Measurements from ENCODE around the gene GAB2. TPM values are rescaled to one million over a fixed set of nuclear protein-coding genes. Genes with fewer than 3 reads are reported as not detected.
A peak's percentile ranks its signal among the peaks of the same experiment; 100 is the strongest.

GAB2 gene
- total and polyA plus RNA-seq, 10 of the 15 experiments (the other 5 are each of a cell fraction or from before 2014, with no cell fraction given), result 0.69 to 12.6 (median 3.8) TPM

GRCh38 chr11:78244546-78245255 lies 172.9 kb downstream of the GAB2 start:
- no peak overlapping the region for H2AFZ ChIP-seq (ENCODE audit: control insufficient read depth, low read depth, low read length)
- no peaks in the 10 kb centered on the region for H4K20me1 ChIP-seq (ENCODE audit: control insufficient read depth, insufficient read depth)
- FAIRE-seq, result no peak
- H3K4me1 ChIP-seq (ENCODE audit: control insufficient read depth, insufficient read depth, low read length), result peaks cover 5% of the 10 kb centered on the region
- TF ChIP-seq RB1 (IDR thresholded peaks at IDR 0.05; ENCODE audit: borderline replicate concordance) (no peak), IKZF2 (IDR thresholded peaks at IDR 0.05) (no peak), RAD51 (IDR thresholded peaks at IDR 0.05) (no peak), POLR2A (IDR thresholded peaks at IDR 0.05; ENCODE audit: low read depth, low read length) (no peak), RUNX3 (IDR thresholded peaks at IDR 0.05; ENCODE audit: low read length) (peak; percentile 24; the same call in 1 of the 2 replicates), PAX8 (IDR thresholded peaks at IDR 0.05) (no peak)
- TF ChIP-seq, protein P1, sequence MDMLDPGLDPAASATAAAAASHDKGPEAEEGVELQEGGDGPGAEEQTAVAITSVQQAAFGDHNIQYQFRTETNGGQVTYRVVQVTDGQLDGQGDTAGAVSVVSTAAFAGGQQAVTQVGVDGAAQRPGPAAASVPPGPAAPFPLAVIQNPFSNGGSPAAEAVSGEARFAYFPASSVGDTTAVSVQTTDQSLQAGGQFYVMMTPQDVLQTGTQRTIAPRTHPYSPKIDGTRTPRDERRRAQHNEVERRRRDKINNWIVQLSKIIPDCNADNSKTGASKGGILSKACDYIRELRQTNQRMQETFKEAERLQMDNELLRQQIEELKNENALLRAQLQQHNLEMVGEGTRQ (IDR thresholded peaks at IDR 0.05; ENCODE audit: borderline replicate concordance, low read depth, low read length), result no peak
- CTCF ChIA-PET, result interaction anchor here (0.6 to 1.5 kb wide), 4 partner anchors 17 to 145 kb away, joined by 3 to 6 read pairs (median 4); no protein-coding TSS in a partner anchor
- H3K4me2 ChIP-seq (ENCODE audit: control insufficient read depth, insufficient read depth), result no peak overlapping the region
- intact Hi-C loops (cut with micrococcal nuclease; ENCODE audit: unreplicated experiment) (no loop called here), in situ Hi-C loops (cut with MboI) (no loop called here)
- BruUV-seq (replicated peaks), result no TSS peak
- no peak for DNase-seq (ENCODE audit: low read depth, low spot score)
- H3K27ac ChIP-seq (ENCODE audit: control insufficient read depth, insufficient read depth), result no peak overlapping the region
- no peak overlapping the region for H3K4me3 ChIP-seq
- no peak for ATAC-seq
- H3K9ac ChIP-seq (ENCODE audit: control insufficient read depth, insufficient read depth, low read length), result no peak overlapping the region
- peaks cover 9% of the 10 kb centered on the region; the same call in 2 of the 3 replicates for H3K9me3 ChIP-seq (replicated peaks; ENCODE audit: control insufficient read depth, insufficient read depth, low read length)
- RAD21 ChIA-PET (ENCODE audit: unreplicated experiment), result interaction anchor here (0.7 kb wide), 1 partner anchor 181 kb away, joined by 4 read pairs; the partner anchor contains the start of gene THRSP
- H3K27me3 ChIP-seq (replicated peaks in 1 of 2; ENCODE audit: control insufficient read depth in 2 of 2, insufficient read depth in 2 of 2, low read length in 1 of 2), result no peaks in the 10 kb centered on the region
- no peaks in the 10 kb centered on the region for H3K79me2 ChIP-seq (ENCODE audit: control insufficient read depth, insufficient read depth, low read length)
- WGBS (ENCODE audit: insufficient coverage, insufficient replicate concordance, low lambda C conversion rate, missing lambda C conversion rate), result 23% methylated on average over 4 of the region's 4 CpGs
- SMC1A ChIA-PET (ENCODE audit: uncharacterized antibody, unreplicated experiment), result no interaction called here
- H3K36me3 ChIP-seq (ENCODE audit: control insufficient read depth in 2 of 2, insufficient read depth in 2 of 2, low read length in 1 of 2), result no peaks in the 10 kb centered on the region
- POLR2A ChIA-PET, result interaction anchor here (0.6 kb wide), 1 partner anchor 122 kb away, joined by 3 read pairs; no protein-coding TSS in a partner anchor
